Gastrocnemius medialis (tissue), 4 donors: ENCODE measurements around the gene SLC12A7.

Experiments
- CTCF ChIP-seq, 5 experiments: fragments of 450-650 bp in 3 of 5; fragments of 200-600 bp in 2 of 5; sonication (generic) in 2 of 5; IDR thresholded peaks in 4 of 5; conservative IDR thresholded peaks in 1 of 5; 1 replicate in 4 of 5; 2 replicates in 1 of 5; pipeline ENCODE4 v1.5.1; 2016 to 2019; ENCODE audit warnings: antibody characterized with exemption in 5 of 5, mild to moderate bottlenecking in 3 of 5, moderate library complexity in 3 of 5
- POLR2A ChIP-seq, 2 donors: fragments of 450-650 bp; IDR thresholded peaks; one replicate each; pipeline ENCODE4 v1.6.1; 2017; ENCODE audit warnings: antibody characterized with exemption in 2 of 2, mild to moderate bottlenecking in 2 of 2, moderate library complexity in 2 of 2

DNA sequence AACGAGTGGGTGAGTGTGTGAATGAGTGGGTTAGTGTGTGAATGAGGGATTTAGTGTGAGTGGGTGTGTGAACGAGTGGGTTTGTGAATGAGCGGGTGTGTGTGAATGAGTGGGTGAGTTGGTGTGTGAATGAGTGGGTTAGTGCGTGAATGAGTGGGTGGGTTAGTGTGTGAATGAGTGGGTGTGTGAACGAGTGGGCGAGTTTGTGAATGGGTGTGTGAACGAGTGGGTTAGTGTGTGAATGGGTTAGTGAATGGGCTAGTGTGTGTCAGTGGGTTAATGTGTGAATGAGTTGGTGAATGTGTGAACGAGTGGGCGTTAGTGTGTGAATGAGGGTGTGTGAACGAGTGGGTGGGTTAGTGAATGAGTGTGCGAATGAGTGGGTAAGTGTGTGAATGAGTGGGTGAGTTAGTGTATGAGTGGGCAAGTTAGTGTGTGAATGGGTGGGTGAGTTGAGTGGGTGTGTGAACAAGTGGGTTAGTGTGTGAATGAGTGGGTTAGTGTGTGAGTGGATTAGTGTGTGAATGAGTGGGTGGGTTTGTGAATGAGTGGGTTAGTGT lies 63.6 kb downstream of the SLC12A7 start:
- no peak for TF ChIP-seq CTCF (IDR thresholded peaks at IDR 0.05 in 4 of 5, conservative IDR thresholded peaks at IDR 0.05 in 1 of 5)
- TF ChIP-seq POLR2A (IDR thresholded peaks at IDR 0.05): no peak
